ENCODE data around the gene LRP6.
A peak's percentile ranks its signal among the peaks of the same experiment; 100 is the strongest.
"Not testable (repeated sequence)": the region's sequence is repeated elsewhere in the genome, so short reads cannot be mapped to it uniquely, and the experiment has no call there.

Gene LRP6

DNA sequence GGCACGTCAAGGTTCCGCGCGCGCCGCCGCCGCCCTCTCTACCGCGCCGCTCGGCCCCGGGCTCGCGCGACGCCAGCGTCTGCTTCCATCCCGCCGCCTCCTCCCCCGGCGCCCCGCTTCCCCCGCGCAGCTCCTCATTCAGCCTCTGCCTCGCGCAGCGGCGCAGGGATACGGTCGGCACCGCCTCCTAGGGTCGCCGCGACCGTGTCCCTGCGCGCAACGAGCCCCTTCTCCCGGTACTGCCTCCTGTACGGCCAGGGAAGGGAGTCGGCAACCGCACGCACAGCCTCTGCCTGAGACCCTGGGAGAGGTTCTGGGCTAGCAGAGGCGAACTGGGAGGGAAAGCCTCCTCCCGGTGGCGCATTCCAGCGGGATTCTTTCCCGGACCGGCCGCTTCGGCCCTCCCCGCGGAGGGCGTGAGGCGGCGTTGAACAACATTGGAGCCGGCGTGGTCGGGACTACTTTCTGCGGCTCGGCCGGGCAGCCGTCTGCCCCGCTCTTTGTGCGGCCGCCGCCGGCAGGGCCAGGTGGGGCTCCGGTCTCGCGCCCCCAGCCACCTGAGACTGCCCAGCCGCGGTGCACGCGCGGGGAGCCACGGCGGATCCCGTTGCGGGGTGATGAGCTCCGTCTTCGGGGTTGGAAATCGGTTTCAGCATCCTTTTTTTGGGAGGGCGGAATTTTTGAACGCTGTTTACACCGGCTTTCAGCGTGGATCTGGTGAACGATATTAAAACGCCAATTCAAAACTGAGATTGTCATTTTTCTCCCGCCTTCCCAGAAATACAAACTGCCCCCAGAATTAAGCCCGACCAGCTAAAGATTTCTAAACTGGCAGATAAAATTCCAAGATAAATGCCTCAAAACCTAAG, at the start of gene LRP6:
TSS of gene LRP6 (minus strand) at position 172 of the 869 bp plus-strand sequence. CDS start 309 bp downstream, outside the sequence.
- peak; percentile 23 to 42 (median 34) for DNase-seq

DNA sequence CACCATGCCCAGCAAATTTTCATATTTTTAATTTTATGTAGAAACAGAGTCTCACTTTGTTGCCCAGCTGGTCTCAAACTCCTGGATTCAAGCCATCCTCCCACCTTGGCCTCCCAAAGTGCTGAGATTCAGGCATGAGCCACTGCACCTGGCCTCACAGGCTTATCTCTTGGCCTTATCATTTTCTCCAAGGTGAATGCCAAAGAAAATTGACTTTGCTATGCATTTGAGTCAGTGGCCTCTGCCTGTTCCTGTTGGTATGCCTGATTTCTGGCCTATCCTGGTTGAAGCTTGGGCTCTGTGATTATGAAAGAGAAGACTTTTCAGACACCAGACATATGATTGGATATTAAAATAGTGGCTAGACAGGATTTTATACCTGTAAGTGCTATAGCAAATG, 49.0 kb upstream of the LRP6 start:
- no peak for DNase-seq

DNA sequence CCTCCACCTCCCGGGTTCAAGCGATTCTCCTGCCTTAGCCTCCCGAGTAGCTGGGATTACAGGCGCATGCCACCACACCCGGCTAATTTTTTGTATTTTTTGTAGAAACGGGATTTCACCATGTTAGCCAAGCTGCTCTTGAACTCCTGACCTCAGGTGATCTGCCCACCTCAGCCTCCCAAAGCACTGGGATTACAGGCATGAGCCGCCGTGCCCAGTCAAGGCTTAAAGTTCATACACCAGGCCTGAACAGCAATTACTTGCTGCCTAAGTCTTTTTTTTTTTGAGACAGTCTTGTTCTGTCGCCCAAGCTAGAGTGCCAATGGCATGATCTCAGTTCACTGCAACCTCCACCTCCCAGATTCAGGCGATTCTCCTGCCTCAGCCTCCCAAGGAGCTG, 43.9 kb upstream of the LRP6 start:
- not testable (repeated sequence) for DNase-seq

DNA sequence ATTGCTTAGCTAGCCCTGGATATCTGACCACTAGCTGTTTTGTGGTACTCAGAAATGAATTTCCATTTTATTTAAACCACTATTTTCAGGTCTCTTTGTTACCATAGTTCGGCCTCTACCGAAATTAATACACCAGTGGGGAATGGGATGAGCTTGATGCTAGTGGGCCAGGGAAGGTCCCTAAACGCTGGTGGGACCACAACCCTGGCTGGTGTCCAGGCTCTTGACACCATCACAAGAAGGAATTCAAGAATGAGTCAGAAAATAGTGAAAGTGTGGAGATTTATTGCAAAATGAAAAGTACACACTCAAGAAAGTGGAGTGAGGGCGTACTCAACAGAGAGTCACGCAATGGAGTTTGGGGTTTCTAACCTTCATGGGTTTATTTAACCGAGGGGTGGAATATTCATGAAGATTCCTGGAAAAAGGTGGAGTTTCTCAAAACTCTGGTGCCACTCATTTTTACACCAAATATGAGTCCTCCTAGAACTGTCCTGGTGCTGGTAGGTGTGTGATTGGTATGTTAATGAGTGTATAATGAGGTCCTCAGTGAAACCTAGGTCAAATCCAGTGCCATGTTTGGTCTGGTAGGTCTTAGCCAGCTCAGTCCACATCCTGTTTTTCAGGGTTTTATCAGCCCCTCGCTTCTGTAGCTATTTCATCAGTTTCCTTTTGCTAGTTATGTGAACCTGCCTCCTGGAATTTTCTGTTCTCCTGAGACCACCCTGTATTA, 38.9 kb upstream of the LRP6 start:
- no peak for DNase-seq

- DNase-seq = no peak
Observed at GRCh38 chr12:12302976-12303375, 36.1 kb upstream of the LRP6 start.

GRCh38 chr12:12301122-12301521, 34.3 kb upstream of the LRP6 start:
- no peak for DNase-seq

DNA sequence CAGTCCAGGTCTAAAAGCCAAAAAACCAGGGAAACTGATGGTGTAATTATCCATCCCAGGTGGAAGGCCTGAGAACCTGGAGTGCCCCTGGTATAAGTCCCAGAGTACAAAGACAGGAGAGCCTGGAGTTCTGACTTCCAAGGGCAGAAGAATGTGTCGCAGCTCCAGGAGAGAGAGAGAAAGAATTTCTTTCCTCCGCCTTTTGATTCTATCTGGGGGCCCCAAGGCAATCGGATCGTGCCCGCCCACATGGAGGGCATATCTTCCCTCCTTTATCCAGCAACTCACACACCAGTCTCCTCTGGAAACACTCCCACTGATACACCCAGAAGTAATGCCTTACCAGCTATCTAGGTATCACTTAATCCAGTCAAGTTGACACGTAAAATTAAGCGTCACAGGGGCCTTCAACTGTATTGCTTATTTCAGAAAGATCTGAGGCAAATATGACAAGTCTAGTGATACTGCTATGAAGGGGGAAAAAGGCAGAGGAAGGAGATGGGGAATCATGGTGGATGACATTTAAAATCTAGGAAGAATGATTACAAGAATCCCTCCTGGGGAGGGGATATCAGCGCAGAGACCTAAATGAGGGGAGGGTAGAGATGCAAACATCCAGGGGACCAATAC, 30.5 kb upstream of the LRP6 start:
- DNase-seq = no peak

DNA sequence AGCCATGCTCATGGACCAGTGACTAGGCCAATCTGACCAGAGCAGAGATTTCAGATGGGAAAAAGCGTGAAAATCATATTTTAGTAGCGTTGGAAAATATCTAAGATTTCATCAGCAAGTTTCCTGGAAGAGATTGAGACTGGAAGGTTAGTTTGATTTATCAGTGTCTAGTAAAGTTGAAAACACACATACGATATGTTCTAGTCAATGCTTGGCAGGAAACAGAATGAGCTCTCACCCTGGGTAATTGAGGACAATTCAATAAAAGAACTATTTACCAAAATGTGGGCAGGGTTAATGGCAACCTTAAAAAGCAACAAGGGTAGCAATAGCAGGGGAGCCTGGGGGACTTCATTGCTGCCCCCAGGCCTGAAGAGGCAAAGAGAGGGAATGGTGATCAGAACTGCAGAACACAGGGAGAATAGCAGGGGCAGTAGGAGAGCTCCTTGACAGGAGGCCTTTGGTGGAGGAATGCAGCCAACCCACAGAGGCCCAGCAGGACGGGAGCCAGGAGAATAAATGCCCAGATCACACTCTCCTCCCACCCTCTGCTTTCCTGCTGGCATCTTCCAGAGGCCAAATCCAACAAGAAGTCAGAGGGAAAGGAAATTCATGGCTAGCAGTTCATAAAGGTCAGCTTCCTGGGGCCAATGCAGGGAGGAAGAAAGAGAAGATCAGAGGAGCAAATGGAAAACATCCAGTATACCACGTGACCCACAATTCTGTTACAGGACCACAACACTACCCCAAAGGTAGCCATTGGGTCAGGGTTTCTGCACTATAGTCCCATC, 27.6 kb upstream of the LRP6 start:
- no peak for DNase-seq

DNA sequence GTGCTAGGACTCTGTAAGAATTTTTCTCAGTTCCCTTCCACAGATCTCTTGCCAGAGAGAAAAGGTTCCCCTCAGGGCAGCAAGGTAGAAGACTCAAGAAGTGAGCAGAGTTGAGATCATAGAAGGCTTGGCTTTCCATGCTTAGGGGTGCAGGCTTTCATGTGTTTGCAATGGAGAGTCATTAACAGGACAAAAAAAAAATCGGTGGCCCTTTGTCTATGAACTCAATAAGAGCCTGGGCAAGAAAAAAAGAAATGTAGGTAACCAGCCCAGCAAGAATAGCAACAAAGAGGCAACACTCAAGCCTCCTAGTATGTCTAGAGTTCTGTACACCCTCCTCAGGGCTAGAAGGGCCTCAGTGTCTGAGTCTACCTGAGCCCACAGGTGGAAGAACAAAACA, 23.4 kb upstream of the LRP6 start:
- DNase-seq = no peak

GRCh38 chr12:12286441-12286840, 19.6 kb upstream of the LRP6 start:
- no peak for DNase-seq

DNA sequence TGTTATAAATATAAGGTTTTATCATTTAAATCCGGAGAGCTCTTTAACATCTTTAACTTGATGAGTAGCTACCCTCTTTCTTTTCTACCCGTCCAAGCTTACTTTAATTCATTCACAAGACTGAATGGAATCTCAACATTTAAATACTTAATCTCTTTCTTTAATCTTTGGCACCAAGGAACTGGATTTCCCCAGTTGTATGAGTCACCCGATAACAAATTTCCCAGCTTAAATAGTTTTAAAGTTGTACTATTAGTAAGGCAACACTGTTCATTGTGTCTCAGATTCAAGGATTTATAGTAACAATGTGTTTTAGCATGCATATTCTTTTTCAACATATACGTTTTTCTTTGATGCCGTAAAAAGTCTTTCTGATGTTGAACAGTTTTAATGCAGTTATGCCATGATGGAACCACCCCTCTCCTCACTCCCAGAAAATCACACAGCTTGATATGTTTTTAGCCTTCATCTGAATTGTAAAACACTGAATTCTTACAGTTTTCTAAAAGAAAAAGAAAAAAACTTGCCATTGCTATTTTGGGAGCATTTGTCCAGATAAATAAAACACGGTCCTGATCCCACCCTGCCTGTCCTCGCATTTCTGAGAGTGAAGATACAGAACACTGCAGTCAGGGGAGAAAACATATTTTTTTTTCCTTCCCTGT, 16.0 kb upstream of the LRP6 start:
- DNase-seq = no peak

DNA sequence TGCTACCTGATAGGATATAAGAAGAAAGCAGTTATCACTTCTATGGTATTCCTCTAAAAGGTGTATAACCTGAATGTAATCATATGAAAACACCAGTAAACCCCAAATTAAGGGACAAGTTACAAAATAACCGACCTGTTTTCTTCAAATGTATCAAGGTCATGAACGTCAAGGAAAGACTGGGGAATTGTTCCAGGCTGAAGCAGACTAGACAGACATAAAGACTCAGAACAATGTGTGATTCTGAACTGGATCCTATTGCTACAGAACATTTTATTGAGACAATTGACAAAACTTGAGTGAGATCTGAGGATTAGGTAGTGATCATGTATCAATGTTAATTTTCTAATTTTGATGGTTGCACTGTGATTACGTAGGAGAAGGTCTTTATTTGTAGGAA, 15.4 kb upstream of the LRP6 start:
- no peak for DNase-seq

GRCh38 chr12:12281134-12281533, 14.3 kb upstream of the LRP6 start:
- DNase-seq = no peak

GRCh38 chr12:12278899-12279298, 12.1 kb upstream of the LRP6 start:
- DNase-seq = no peak

- no peak for DNase-seq
Observed at GRCh38 chr12:12275874-12276273, 9.0 kb upstream of the LRP6 start.

DNA sequence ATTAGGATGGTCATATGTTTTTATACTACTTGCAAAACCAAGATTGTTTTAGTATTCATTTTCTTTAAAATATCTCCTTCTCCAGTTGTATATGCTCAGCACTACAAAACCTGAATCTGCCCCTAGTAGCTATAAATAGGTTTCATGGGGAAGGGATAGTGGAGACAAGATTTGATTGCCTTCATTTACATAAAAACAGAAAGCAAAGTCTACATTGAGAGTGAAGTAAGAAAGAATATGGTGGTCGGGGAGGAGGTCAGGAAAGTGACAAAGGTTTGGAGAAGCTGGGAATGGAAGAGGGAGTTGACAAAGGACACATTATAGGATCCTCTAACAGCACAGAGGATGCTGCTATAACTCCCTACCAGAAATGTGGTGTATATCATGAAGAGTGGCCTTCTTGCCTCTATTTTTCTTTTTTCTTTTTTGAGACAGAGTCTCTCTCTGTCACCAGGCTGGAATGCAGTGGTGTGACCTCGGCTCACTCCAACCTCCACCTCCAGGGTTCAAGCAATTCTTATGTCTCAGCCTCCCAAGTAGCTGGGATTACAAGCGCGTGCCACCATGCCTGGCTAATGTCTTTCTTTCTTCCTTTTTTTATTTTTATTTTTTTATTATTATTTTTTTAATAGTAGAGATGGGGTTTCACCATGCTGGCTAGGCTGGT, 6.6 kb upstream of the LRP6 start:
- no peak for DNase-seq

GRCh38 chr12:12272869-12273268, 6.0 kb upstream of the LRP6 start:
- DNase-seq = no peak

GRCh38 chr12:12270226-12270625, 3.4 kb upstream of the LRP6 start:
- DNase-seq = no peak

DNA sequence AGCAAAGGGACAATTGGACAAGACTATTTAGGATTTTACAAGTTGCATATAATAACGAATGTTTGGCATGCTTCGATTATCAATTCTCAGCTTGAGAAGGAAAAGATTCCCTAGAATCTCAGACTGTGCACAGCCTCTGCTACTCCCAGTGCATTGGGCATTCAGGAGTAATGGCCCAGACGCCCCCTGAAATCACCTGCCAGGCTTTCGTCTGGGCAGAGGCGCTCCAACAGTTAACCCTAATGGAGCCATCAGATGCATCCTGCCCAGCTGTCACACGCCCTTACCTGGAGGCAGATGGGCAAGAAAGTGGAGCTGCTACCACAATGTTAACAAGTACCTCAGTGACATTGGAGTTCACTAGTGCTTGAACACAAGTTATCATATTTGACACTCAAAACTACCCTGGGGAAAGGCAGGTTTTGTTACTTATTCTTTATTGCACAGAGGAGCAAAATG, 927 bp upstream of the LRP6 start:
- no peak for DNase-seq

GRCh38 chr12:12266389-12266872, 413 bp downstream of the LRP6 start:
- no peak for DNase-seq

DNA sequence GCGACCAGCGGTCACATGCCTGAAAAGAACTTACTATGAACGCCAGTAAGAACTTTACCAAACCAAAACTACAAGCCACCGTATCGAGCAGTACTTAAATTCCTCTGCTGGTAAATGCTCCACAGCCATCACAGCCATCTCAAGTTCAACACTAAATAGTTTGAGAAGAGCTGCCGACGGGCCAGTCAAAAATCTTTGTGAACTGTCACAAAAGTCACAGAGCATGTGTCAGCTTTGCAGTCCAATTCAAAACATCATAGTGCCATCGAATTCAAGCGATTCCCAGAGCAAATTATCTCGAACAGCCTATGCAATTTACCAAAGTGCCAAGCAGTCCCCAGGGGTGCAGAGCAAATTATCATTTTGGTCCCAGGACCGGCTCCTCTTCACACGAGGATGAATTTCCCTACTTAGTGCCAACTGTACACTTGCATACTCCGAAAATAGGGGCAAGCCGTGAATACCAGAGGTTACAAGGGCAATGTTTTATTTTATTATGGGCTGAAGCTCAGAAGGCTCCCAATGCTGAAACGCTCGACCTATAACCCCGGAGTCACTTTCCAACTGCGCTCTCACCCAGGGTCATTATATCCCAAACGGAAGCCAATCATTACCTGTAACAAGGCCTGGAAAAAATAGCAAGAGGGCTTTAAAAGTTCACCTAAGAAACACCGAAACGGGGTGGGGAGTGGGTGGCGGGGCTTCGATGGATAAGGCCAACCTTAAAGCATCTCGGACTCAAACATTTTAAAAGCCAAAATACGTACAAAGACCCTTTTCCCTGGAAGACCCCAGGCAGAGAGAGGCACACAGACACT, 1.1 kb downstream of the LRP6 start:
- DNase-seq = no peak

All from activated CD4-positive, CD25-positive, alpha-beta regulatory T cell (primary cell).